ENCODE data around the gene ANGPTL4. TPM values are rescaled to one million over a fixed set of nuclear protein-coding genes. Genes with fewer than 3 reads are reported as not detected.
"Not testable (repeated sequence)": the region's sequence is repeated elsewhere in the genome, so short reads cannot be mapped to it uniquely, and the experiment has no call there.

Gene ANGPTL4
- total RNA-seq, 4 donors from 2014 or later: 11.8 to 51.8 (median 34.7) TPM

DNA sequence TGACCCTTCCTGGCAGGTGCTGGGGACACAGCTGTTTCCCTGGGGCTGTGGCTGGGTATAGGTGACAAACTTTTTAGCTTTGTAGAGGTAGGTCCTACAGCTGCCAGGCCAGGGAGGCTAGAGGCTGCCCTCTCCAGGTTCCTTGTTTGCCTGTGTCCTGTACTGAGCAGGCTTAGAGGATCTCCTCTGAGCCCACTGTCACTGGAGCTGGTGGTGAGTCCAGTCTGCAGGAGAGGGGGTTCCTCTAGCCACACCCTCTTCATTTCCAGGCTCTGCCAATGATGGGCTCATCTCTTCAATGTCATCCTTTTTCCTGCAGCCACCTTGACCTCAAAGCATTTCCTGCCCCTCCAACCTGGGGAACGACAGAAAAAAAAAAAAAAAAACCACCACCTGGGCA, 13.6 kb downstream of the ANGPTL4 start:
- WGBS, 2 donors: 57 to 77% methylated on average over 1 of the region's 1 CpG
- TF ChIP-seq POLR2A (IDR thresholded peaks at IDR 0.05): no peak
- no peak for TF ChIP-seq CTCF (IDR thresholded peaks at IDR 0.05)
- no peak for DNase-seq (ENCODE audit: low spot score in 2 of 2)
- H3K4me3 ChIP-seq (ENCODE audit: low read depth, poor library complexity, severe bottlenecking): no peak overlapping the region
- intact Hi-C loops (cut with DNase I; ENCODE audit: low total_unique reads): no loop called here

- DNase-seq (ENCODE audit: low spot score in 2 of 2); intact Hi-C loops (cut with DNase I; ENCODE audit: low total_unique reads); H3K4me3 ChIP-seq (ENCODE audit: low read depth, poor library complexity, severe bottlenecking): not testable (repeated sequence)
- 93 to 94% methylated on average over 13 of the region's 13 CpGs for WGBS, 2 donors
These were observed 15.4 kb downstream of the ANGPTL4 start for GRCh38 chr19:8379156-8379891.

DNA sequence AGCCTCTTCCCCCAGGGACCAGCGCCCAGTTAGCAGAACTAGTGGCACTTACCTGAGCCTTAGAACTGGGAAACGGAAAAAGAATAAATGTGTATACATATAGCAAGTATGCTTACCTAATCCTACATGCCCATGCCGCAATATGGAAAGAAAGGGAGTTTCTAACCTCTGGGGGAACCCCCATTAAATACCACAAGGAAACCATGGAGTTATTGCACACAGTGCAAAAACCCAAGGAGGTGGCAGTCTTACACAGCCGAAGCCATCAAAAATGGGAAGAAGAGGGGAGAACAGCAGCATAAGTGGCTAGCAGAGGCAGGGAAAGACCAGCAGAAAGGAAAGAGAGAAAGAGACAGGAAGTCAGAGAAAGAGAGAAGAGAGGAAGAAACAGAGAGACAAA, 20.6 kb downstream of the ANGPTL4 start:
- intact Hi-C loops (cut with DNase I; ENCODE audit: low total_unique reads); DNase-seq (ENCODE audit: low spot score in 2 of 2); H3K4me3 ChIP-seq (ENCODE audit: low read depth, poor library complexity, severe bottlenecking): not testable (repeated sequence)
- 62 to 74% methylated on average over 4 of the region's 4 CpGs for WGBS, 2 donors

- H3K4me3 ChIP-seq (ENCODE audit: low read depth, poor library complexity, severe bottlenecking); intact Hi-C loops (cut with DNase I; ENCODE audit: low total_unique reads); DNase-seq (ENCODE audit: low spot score in 2 of 2): not testable (repeated sequence)
- 33 to 45% methylated on average over 2 of the region's 2 CpGs for WGBS, 2 donors
These were observed 21.1 kb downstream of the ANGPTL4 start for GRCh38 chr19:8385103-8385502.

DNA sequence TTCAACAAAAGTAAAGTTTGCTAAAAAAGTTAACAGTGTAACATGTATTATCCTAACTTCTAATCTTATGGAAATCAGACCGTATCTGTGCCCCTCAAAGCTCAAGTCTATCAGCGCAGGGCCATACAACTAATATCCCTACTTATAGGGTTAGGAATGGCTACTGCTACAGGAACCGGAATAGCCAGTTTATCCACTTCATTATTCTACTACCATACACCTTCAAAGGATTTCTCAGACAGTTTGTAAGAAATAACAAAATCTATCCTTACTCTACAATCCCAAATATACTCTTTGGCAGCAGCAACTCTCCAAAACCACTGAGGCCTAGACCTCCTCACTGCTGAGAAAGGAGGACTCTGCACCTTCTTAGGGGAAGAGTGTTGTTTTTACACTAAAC, 21.6 kb downstream of the ANGPTL4 start:
- H3K4me3 ChIP-seq (ENCODE audit: low read depth, poor library complexity, severe bottlenecking); DNase-seq (ENCODE audit: low spot score in 2 of 2); intact Hi-C loops (cut with DNase I; ENCODE audit: low total_unique reads): not testable (repeated sequence)
- 56 to 60% methylated on average over 3 of the region's 3 CpGs for WGBS, 2 donors

DNA sequence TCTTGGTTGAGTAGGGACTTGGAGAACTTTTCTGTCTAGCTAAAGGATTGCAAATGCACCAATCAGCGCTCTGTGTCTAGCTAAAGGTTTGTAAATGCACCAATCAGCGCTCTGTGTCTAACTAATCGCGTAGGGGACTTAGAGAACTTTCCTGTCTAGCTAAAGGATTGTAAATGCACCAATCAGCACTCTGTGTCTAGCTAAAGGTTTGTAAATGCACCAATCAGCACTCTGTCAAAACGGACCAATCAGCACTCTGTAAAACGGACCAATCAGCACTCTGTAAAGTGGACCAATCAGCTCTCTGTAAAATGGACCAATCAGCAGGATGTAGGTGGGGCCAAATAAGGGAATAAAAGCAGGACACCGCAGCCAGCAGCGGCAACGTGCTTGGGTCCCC, 22.5 kb downstream of the ANGPTL4 start:
- 81 to 96% methylated on average over 9 of the region's 9 CpGs for WGBS, 2 donors
- DNase-seq (ENCODE audit: low spot score in 2 of 2); H3K4me3 ChIP-seq (ENCODE audit: low read depth, poor library complexity, severe bottlenecking); intact Hi-C loops (cut with DNase I; ENCODE audit: low total_unique reads): not testable (repeated sequence)

DNA sequence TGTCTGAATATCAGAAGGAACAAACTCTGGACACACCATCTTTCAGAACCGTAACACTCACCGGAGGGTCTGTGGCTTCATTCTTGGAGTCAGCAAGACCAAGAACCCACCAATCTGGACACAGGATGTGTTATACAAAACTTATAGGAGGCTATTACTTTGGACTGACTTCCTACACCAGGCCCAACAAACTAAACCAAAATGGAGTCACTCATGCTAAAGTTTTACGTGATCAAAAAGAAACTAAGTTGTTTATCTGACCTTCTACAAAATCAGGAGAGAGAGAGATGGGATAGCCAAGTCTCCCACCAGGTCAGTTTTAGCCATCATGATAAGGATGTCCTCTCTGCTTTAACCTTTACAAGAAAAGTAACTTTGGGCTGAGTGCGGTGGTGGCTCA, 23.0 kb downstream of the ANGPTL4 start:
- intact Hi-C loops (cut with DNase I; ENCODE audit: low total_unique reads): no loop called here
- DNase-seq (ENCODE audit: low spot score in 2 of 2): no peak
- TF ChIP-seq CTCF (IDR thresholded peaks at IDR 0.05): no peak
- no peak overlapping the region for H3K4me3 ChIP-seq (ENCODE audit: low read depth, poor library complexity, severe bottlenecking)
- 83 to 98% methylated on average over 4 of the region's 4 CpGs for WGBS, 2 donors

- H3K4me3 ChIP-seq (ENCODE audit: low read depth, poor library complexity, severe bottlenecking): no peak overlapping the region
- intact Hi-C loops (cut with DNase I; ENCODE audit: low total_unique reads): no loop called here
- TF ChIP-seq POLR2A (IDR thresholded peaks at IDR 0.05): no peak
- no peak for TF ChIP-seq CTCF (IDR thresholded peaks at IDR 0.05)
- 89 to 90% methylated on average over 16 of the region's 16 CpGs for WGBS, 2 donors
- DNase-seq (ENCODE audit: low spot score in 2 of 2): no peak
These were observed 24.0 kb downstream of the ANGPTL4 start for GRCh38 chr19:8387688-8388611.

Data from lower leg skin (tissue), 4 donors.